Measurements from ENCODE around the gene GART. TPM values are rescaled to one million over a fixed set of nuclear protein-coding genes. Genes with fewer than 3 reads are reported as not detected.

GART gene
- total and polyA plus RNA-seq, 10 of the 15 experiments (the other 5 are each of a cell fraction or from before 2014, with no cell fraction given) = 44.7 to 178 (median 106) TPM

GRCh38 chr21:33537212-33537611 is 4.7 kb downstream of the GART start (continued):
- no peak for TF ChIP-seq ZNF207 (IDR thresholded peaks at IDR 0.05; ENCODE audit: borderline replicate concordance)
- TF ChIP-seq USF1 (IDR thresholded peaks at IDR 0.05; ENCODE audit: borderline replicate concordance, extremely low read length, insufficient read depth, low read depth, low read length) = no peak
- TF ChIP-seq ZBTB4 (CRISPR knock-in tag; IDR thresholded peaks at IDR 0.05) = no peak
- TF ChIP-seq RBBP5 (conservative IDR thresholded peaks at IDR 0.05) = no peak

- Histone ChIP-seq H3K27me3 (replicated peaks in 1 of 2; ENCODE audit: control insufficient read depth in 2 of 2, insufficient read depth in 2 of 2, low read length in 1 of 2) (no peaks in the 10 kb centered on the region), H3K79me2 (ENCODE audit: control insufficient read depth, insufficient read depth, low read length) (no peaks in the 10 kb centered on the region), H4K20me1 (ENCODE audit: control insufficient read depth, insufficient read depth) (no peaks in the 10 kb centered on the region), H3K9ac (ENCODE audit: control insufficient read depth, insufficient read depth, low read length) (no peak overlapping the region), H3K4me3 (no peak overlapping the region), H3K4me2 (ENCODE audit: control insufficient read depth, insufficient read depth) (no peak overlapping the region), H3K4me1 (ENCODE audit: control insufficient read depth, insufficient read depth, low read length) (no peaks in the 10 kb centered on the region), H3K9me3 (replicated peaks; ENCODE audit: control insufficient read depth, insufficient read depth, low read length) (no peaks in the 10 kb centered on the region), H3K27ac (ENCODE audit: control insufficient read depth, insufficient read depth) (no peak overlapping the region), H3K36me3 (ENCODE audit: control insufficient read depth in 2 of 2, insufficient read depth in 2 of 2, low read length in 1 of 2) (peaks cover 7 to 28% of the 10 kb centered on the region in 2 experiments), H2AFZ (ENCODE audit: control insufficient read depth, low read depth, low read length) (no peak overlapping the region)
- in situ Hi-C loops (cut with MboI) (no loop called here), intact Hi-C loops (cut with micrococcal nuclease; ENCODE audit: unreplicated experiment) (no loop called here)
- no peak for ATAC-seq
- DNase-seq (ENCODE audit: low read depth, low spot score) = no peak
- ChIA-PET SMC1A (ENCODE audit: uncharacterized antibody, unreplicated experiment) (no interaction called here), RAD21 (ENCODE audit: unreplicated experiment) (interaction anchor here (1.1 kb wide), 1 partner anchor 78 kb away, joined by 3 read pairs; no protein-coding TSS in a partner anchor), POLR2A (interaction anchor here (0.6 kb wide), 1 partner anchor 465 kb away, joined by 6 read pairs; no protein-coding TSS in a partner anchor), CTCF (interaction anchor here (0.6 kb wide), 1 partner anchor 15 kb away, joined by 3 read pairs; no protein-coding TSS in a partner anchor)
- WGBS (ENCODE audit: insufficient coverage, insufficient replicate concordance, low lambda C conversion rate, missing lambda C conversion rate) = 96% methylated on average over 3 of the region's 3 CpGs
- no peak for FAIRE-seq
- no TSS peak for BruUV-seq (replicated peaks)
- TF ChIP-seq POLR2AphosphoS2 (IDR thresholded peaks at IDR 0.05; ENCODE audit: low read depth, low read length) (no peak), ATF2 (IDR thresholded peaks at IDR 0.05; ENCODE audit: low read length) (no peak), SMARCA5 (IDR thresholded peaks at IDR 0.05) (no peak), USF2 (IDR thresholded peaks at IDR 0.05; ENCODE audit: borderline replicate concordance, low read depth, low read length) (no peak), ZNF592 (IDR thresholded peaks at IDR 0.05) (no peak), CREB1 (IDR thresholded peaks at IDR 0.05; ENCODE audit: low read depth) (no peak), WRNIP1 (IDR thresholded peaks at IDR 0.05; ENCODE audit: borderline replicate concordance, low read depth, low read length) (no peak), CBFB (IDR thresholded peaks at IDR 0.05; ENCODE audit: low read depth) (no peak)
These were observed 10.9 kb downstream of the GART start for GRCh38 chr21:33531007-33531406.

Data from GM12878 (cell line).